Measurements from ENCODE around the gene WFS1. TPM values are rescaled to one million over a fixed set of nuclear protein-coding genes. Genes with fewer than 3 reads are reported as not detected.

Gene WFS1, protein sequence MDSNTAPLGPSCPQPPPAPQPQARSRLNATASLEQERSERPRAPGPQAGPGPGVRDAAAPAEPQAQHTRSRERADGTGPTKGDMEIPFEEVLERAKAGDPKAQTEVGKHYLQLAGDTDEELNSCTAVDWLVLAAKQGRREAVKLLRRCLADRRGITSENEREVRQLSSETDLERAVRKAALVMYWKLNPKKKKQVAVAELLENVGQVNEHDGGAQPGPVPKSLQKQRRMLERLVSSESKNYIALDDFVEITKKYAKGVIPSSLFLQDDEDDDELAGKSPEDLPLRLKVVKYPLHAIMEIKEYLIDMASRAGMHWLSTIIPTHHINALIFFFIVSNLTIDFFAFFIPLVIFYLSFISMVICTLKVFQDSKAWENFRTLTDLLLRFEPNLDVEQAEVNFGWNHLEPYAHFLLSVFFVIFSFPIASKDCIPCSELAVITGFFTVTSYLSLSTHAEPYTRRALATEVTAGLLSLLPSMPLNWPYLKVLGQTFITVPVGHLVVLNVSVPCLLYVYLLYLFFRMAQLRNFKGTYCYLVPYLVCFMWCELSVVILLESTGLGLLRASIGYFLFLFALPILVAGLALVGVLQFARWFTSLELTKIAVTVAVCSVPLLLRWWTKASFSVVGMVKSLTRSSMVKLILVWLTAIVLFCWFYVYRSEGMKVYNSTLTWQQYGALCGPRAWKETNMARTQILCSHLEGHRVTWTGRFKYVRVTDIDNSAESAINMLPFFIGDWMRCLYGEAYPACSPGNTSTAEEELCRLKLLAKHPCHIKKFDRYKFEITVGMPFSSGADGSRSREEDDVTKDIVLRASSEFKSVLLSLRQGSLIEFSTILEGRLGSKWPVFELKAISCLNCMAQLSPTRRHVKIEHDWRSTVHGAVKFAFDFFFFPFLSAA
- total RNA-seq (2021; ENCODE audit: unreplicated experiment) (21.5 TPM), Bru-seq, nascent RNA (percentile 49 among the genes with signal in this experiment), BruChase-seq, experiment 1, labeled RNA remaining after a 6-hour chase (percentile 54 among the genes with signal in this experiment), BruChase-seq, experiment 2, labeled RNA remaining after a 2-hour chase (percentile 53 among the genes with signal in this experiment)
- 17.3 and 26.4 TPM in 2 replicates for polyA plus RNA-seq (2012)
- long read RNA-seq, transcript WFS1-201 (8 exons, 3,640 nt): major isoform, 13 of 38 reads
- long read RNA-seq, transcript WFS1-202 (8 exons, 3,255 nt): minor isoform, 6 of 38 reads
- long read RNA-seq, partial matches to known transcripts: 17 of 38 reads
- long read RNA-seq, other reads (novel, unspliced or antisense): 1 of 38 reads

DNA sequence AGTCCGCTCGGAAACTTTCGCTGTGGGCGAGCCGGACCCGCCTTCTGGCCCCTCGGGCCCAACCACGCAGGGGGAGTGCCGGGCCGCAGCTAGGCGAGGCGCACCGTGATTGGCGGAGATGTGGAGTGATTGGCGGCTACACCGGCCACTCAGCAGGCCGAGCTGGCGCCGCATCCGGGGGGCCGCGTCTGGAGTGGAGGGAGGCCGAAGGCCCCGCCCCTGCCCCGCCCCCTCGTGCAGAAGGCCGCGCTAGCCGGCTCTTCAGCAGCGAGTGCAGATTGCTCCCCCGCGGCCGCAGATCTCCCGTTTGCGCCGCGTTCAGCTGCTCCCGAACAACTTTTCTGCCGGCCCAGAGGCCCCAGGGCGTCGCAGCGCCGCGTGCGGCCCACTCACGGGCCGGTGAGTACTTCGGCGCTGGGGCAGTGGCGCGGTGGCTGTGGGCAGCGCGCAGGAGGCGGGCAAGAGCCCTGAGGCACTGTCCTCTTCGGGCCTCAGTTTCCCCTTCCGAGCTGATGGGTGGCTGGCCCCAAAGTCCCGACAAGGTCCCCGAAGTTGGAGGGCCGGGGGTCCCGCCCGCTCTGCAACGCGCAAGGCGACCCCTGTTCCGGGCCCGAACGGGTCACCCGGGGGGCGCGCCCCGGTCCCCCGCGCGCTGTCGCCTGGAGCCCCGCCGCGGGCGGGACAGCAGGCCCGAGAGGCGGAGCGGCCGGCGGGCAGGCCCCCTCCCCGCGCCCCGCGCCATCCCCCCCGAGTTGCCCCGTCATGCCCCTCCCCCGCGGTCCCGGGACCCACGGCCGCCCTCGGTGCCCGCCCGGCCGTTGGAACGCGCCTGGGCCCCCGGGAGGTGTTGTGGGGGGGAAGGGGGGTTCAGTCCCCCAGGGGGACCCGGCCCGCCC is at the start of gene WFS1:
WFS1 (plus strand) TSS at position 235 of the 896 bp plus-strand sequence. CDS start 7,606 bp downstream, outside the sequence.
- peaks cover 6% of the 10 kb centered on the region; the same call in 1 of the 2 replicates for H3K79me2 ChIP-seq (ENCODE audit: insufficient read depth, low read length)
- peak within 1 kb of the TSS; percentile 69 for H2AFZ ChIP-seq (ENCODE audit: low read depth, low read length, poor library complexity, severe bottlenecking)
- no peaks in the 10 kb centered on the region for H4K20me1 ChIP-seq (ENCODE audit: insufficient read depth)
- peaks cover 39 to 43% of the 10 kb centered on the region in 2 experiments for H3K4me1 ChIP-seq (ENCODE audit: control insufficient read depth in 1 of 2, insufficient read depth in 2 of 2, low read length in 2 of 2)
- ChIA-PET RAD21 (ENCODE audit: low non-redundant PET in 1 of 2, low total read pairs in 2 of 2, uncharacterized antibody in 2 of 2, unreplicated experiment in 2 of 2) (interaction anchor here in 1 of 2 experiments (1.1 kb wide), 1 partner anchor 57 kb away, joined by 3 read pairs; no protein-coding TSS in a partner anchor), CTCF (interaction anchor here (0.7 to 3.1 kb wide), 3 partner anchors 10 to 62 kb away, joined by 3 to 15 read pairs (median 4); no protein-coding TSS in a partner anchor), POLR2A (interaction anchor here (0.9 kb wide), 1 partner anchor 9 kb away, joined by 3 read pairs; no protein-coding TSS in a partner anchor)
- H3K4me3 ChIP-seq (replicated peaks in 1 of 2; ENCODE audit: low read depth in 1 of 2, low read length in 2 of 2): peak within 1 kb of the TSS; percentile 72 to 87
- no TSS peak for BruUV-seq (replicated peaks)
- H3K4me2 ChIP-seq (ENCODE audit: low read length): peak within 1 kb of the TSS; percentile 87
- peak within 1 kb of the TSS; percentile 85 for H3K9ac ChIP-seq (ENCODE audit: low read length)
- no peaks in the 10 kb centered on the region for H3K9me3 ChIP-seq (ENCODE audit: control insufficient read depth in 1 of 2, insufficient read depth in 1 of 2, low read depth in 1 of 2, low read length in 2 of 2)
- peak; percentile 94 for DNase-seq (ENCODE audit: low read depth, low spot score)
- no peaks in the 10 kb centered on the region for H3K27me3 ChIP-seq (ENCODE audit: insufficient read depth, low read length)
- peak; percentile 98 for ATAC-seq
- H3K36me3 ChIP-seq (ENCODE audit: control insufficient read depth in 1 of 2, insufficient read depth in 2 of 2, low read length in 2 of 2): no peaks in the 10 kb centered on the region
- peak within 1 kb of the TSS; percentile 47; the same call in 1 of the 2 replicates for H3K27ac ChIP-seq (ENCODE audit: low read depth, low read length)
- no peaks in the 10 kb centered on the region for H3K9me2 ChIP-seq (ENCODE audit: insufficient read depth)
- intact Hi-C loops (cut with micrococcal nuclease): loop anchor here (5.0 kb wide), 1 partner anchor 802 kb away; no protein-coding TSS in a partner anchor
- TF ChIP-seq SRF (IDR thresholded peaks at IDR 0.05; ENCODE audit: low read depth) (no peak), POLR2A (IDR thresholded peaks at IDR 0.05; ENCODE audit: borderline replicate concordance, extremely low read depth, insufficient read depth, insufficient read length) (peak; percentile 40), ZNF274 (IDR thresholded peaks at IDR 0.05; ENCODE audit: low read depth, low read length) (no peak), ZFX (IDR thresholded peaks at IDR 0.05) (peak; percentile 47; the same call in 1 of the 2 replicates), POLR2AphosphoS5 (IDR thresholded peaks at IDR 0.05; ENCODE audit: low read depth, low read length) (peak; percentile 79), JUND (IDR thresholded peaks at IDR 0.05) (no peak), REST (IDR thresholded peaks at IDR 0.05; ENCODE audit: low read depth) (no peak), SIN3A (IDR thresholded peaks at IDR 0.05; ENCODE audit: low read depth) (no peak), SP1 (IDR thresholded peaks at IDR 0.05; ENCODE audit: low read depth) (peak; percentile 94), YY1 (IDR thresholded peaks at IDR 0.05; ENCODE audit: extremely low read depth, insufficient replicate concordance, low read depth, low read length) (no peak), EGR1 (IDR thresholded peaks at IDR 0.05; ENCODE audit: low read depth) (0 out of 2 replicates have a peak, but pooled peaks have one; percentile 26), RAD21 (IDR thresholded peaks at IDR 0.05; ENCODE audit: low read depth) (no peak), CEBPB (IDR thresholded peaks at IDR 0.05; ENCODE audit: low read depth) (no peak)
- TF ChIP-seq, protein P1, sequence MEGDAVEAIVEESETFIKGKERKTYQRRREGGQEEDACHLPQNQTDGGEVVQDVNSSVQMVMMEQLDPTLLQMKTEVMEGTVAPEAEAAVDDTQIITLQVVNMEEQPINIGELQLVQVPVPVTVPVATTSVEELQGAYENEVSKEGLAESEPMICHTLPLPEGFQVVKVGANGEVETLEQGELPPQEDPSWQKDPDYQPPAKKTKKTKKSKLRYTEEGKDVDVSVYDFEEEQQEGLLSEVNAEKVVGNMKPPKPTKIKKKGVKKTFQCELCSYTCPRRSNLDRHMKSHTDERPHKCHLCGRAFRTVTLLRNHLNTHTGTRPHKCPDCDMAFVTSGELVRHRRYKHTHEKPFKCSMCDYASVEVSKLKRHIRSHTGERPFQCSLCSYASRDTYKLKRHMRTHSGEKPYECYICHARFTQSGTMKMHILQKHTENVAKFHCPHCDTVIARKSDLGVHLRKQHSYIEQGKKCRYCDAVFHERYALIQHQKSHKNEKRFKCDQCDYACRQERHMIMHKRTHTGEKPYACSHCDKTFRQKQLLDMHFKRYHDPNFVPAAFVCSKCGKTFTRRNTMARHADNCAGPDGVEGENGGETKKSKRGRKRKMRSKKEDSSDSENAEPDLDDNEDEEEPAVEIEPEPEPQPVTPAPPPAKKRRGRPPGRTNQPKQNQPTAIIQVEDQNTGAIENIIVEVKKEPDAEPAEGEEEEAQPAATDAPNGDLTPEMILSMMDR (IDR thresholded peaks at IDR 0.05 in 2 of 3, conservative IDR thresholded peaks at IDR 0.05 in 1 of 3; ENCODE audit: borderline replicate concordance in 1 of 3, insufficient read depth in 1 of 3, low read depth in 2 of 3, low read length in 2 of 3): no peak

Data from HCT116 (cell line).